ENCODE measurements around the gene FGGY.

DNA sequence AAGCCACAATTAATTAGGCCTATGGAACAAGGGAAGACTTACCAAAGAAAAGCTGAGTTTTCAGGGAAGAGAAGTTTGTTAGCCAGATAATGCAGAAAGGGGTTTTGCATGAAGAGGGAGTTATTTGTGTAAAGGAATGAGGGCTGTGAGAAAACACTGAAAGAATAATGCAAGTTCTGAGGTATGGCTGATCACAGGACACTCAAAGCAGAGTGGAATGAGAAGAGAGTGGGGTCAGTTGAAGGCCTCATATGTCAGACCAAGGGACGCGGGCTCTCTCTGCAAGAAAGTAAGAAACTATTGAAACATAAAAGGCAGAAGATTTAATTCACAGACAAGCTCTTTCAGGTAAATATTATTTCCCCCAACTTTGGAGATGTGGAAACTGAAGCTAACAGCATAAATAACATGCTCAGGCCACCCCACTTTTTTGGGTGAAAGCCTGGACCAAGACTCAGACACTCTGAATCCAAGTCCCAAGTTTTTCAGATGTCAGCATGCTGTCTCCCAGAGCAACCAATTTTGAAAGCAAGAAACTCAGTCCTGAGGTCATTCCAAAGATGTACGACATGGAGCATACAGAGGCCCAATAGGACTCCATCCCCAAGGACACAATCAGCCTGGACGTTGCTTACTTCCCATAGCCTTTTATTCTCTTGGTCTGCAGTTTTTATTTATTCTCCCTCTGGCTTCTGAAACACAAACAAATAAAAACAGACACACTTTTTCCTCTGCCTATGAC, 47.3 kb upstream of the FGGY start:
- TF ChIP-seq CTCF (IDR thresholded peaks at IDR 0.05; ENCODE audit: low read depth, low read length) (no peak), POLR2A (IDR thresholded peaks at IDR 0.05; ENCODE audit: extremely low read depth, insufficient read length) (no peak), MYC (IDR thresholded peaks at IDR 0.05; ENCODE audit: low read depth, low read length) (no peak)
- TF ChIP-seq, protein P1, sequence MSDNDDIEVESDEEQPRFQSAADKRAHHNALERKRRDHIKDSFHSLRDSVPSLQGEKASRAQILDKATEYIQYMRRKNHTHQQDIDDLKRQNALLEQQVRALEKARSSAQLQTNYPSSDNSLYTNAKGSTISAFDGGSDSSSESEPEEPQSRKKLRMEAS (IDR thresholded peaks at IDR 0.05; ENCODE audit: low read depth, low read length): no peak
